A549 (cell line): Measurements from ENCODE around the gene KCNMA1. TPM values are rescaled to one million over a fixed set of nuclear protein-coding genes. Genes with fewer than 3 reads are reported as not detected.

Source experiments
- ATAC-seq, 2 experiments: fragments of 200-7000 bp in 1 of 2; fragments of >200 bp in 1 of 2; cut with Nextera tagmentation in 1 of 2; cut with Tn5 transposase in 1 of 2; 3 replicates each; pipeline versions ENCODE4 v1.8.0 to v1.9.1; 2018 to 2020; ENCODE audit warnings: mild to moderate bottlenecking in 1 of 2, moderate library complexity in 1 of 2
- CTCF ChIA-PET: fragments of 300-600 bp; sonication (Branson Sonifier 250); formaldehyde crosslinking; extraction: SDS; loops from one replicate; lab custom pipeline; 2021; ENCODE audit warnings: antibody characterized with exemption, inconsistent platforms; lab: Yijun Ruan, JAX
- POLR2A ChIA-PET: fragments of 350-600 bp; formaldehyde crosslinking; extraction: SDS; loops from one replicate; lab custom pipeline; 2021; ENCODE audit warnings: antibody characterized with exemption, inconsistent platforms; lab: Yijun Ruan, JAX
- DNase-seq, 2 experiments: peaks; one replicate each; pipeline versions ENCODE4 v3.0.0 to v3.0.0-alpha.2; 2011 to 2016; ENCODE audit warnings: low read depth in 1 of 2, low spot score in 1 of 2
- FAIRE-seq: peaks from 2 replicates; lab custom pipeline; 2011; peaks lifted over from hg19 to GRCh38; lab: Jason Lieb, UNC
- H3K27ac ChIP-seq, 2 experiments: fragments of >200 bp; sonication (Bioruptor Twin); formaldehyde crosslinking; 3 replicates each; pipeline ENCODE4 v1.5.1; 2016 to 2017
- H3K4me1 ChIP-seq: fragments of >200 bp; sonication (Bioruptor Twin); formaldehyde crosslinking; 3 replicates; pipeline ENCODE4 v1.6.1; 2016
- H3K4me2 ChIP-seq: fragments of >200 bp; sonication (Bioruptor Twin); formaldehyde crosslinking; 3 replicates; pipeline ENCODE4 v1.6.1; 2016
- H3K4me3 ChIP-seq: fragments of >200 bp; sonication (Bioruptor Twin); formaldehyde crosslinking; 3 replicates; pipeline ENCODE4 v1.5.1; 2016
- H3K9me3 ChIP-seq: fragments of >200 bp; sonication (Bioruptor Twin); formaldehyde crosslinking; 3 replicates; pipeline ENCODE4 v1.6.1; 2016
- CBX2 ChIP-seq: fragments of 200-600 bp; sonication (generic); IDR thresholded peaks from 2 replicates; pipeline ENCODE4 v1.6.1; 2016; ENCODE audit warnings: low read depth, mild to moderate bottlenecking, borderline replicate concordance
- CBX8 ChIP-seq: fragments of 200-600 bp; sonication (generic); IDR thresholded peaks from 2 replicates; pipeline ENCODE4 v1.6.1; 2016
- EHMT2 ChIP-seq: fragments of 200-600 bp; sonication (generic); IDR thresholded peaks from 2 replicates; pipeline ENCODE4 v1.6.1; 2016; ENCODE audit warnings: antibody characterized with exemption, low read depth, mild to moderate bottlenecking, moderate library complexity
- EP300 ChIP-seq, 2 experiments: fragments of >200 bp; sonication (Bioruptor Twin); formaldehyde crosslinking; IDR thresholded peaks; 2 replicates in 1 of 2; 3 replicates in 1 of 2; pipeline ENCODE4 v1.6.1; 2016 to 2017
- FOXS1 ChIP-seq: fragments of 250-450 bp; sonication (Bioruptor Pico); IDR thresholded peaks from 2 replicates; pipeline ENCODE4 v1.5.0; 2020; ENCODE audit warnings: mild to moderate bottlenecking, moderate library complexity
- GATA3 ChIP-seq: IDR thresholded peaks from 2 replicates; pipeline ENCODE4 v1.6.1; 2012; ENCODE audit warnings: borderline replicate concordance
- HDAC2 ChIP-seq: fragments of 200-600 bp; sonication (generic); IDR thresholded peaks from 2 replicates; pipeline ENCODE4 v1.6.1; 2016
- HES2 ChIP-seq: fragments of >200 bp; sonication (Bioruptor Twin); formaldehyde crosslinking; IDR thresholded peaks from 2 replicates; pipeline ENCODE4 v1.6.1; 2016
- HMGXB4 ChIP-seq: fragments of 250-450 bp; sonication (Bioruptor Pico); IDR thresholded peaks from 2 replicates; pipeline ENCODE4 v1.5.0; 2021; ENCODE audit warnings: mild to moderate bottlenecking, moderate library complexity, borderline replicate concordance
- HOXB13 ChIP-seq: fragments of 250-450 bp; sonication (Bioruptor Pico); IDR thresholded peaks from 2 replicates; pipeline ENCODE4 v1.5.0; 2020; ENCODE audit warnings: low read depth, mild to moderate bottlenecking, moderate library complexity
- JUNB ChIP-seq: fragments of >200 bp; sonication (Bioruptor Twin); formaldehyde crosslinking; IDR thresholded peaks from 2 replicates; pipeline ENCODE4 v1.6.1; 2016
- KDM5A ChIP-seq: fragments of 200-600 bp; sonication (generic); IDR thresholded peaks from 2 replicates; pipeline ENCODE4 v1.6.1; 2016; ENCODE audit warnings: antibody characterized with exemption, mild to moderate bottlenecking
- MAFK ChIP-seq: fragments of 450-650 bp; IDR thresholded peaks from 2 replicates; pipeline ENCODE4 v1.6.1; 2014; ENCODE audit not compliant: partially characterized antibody
- MYC ChIP-seq: IDR thresholded peaks from 2 replicates; pipeline ENCODE4 v1.6.1; 2012; ENCODE audit warnings: mild to moderate bottlenecking, inconsistent platforms, low read length, improper control_type of control experiment, borderline replicate concordance
- RAD21 ChIP-seq, 2 experiments: fragments of >200 bp in 1 of 2; sonication (Bioruptor Twin) in 1 of 2; formaldehyde crosslinking in 1 of 2; IDR thresholded peaks in 1 of 2; conservative IDR thresholded peaks in 1 of 2; 2 replicates in 1 of 2; 3 replicates in 1 of 2; pipeline ENCODE4 v1.6.1; 2012 to 2018; ENCODE audit warnings: inconsistent platforms in 1 of 2
- SMC3 ChIP-seq: fragments of >200 bp; sonication (Bioruptor Twin); formaldehyde crosslinking; IDR thresholded peaks from 3 replicates; pipeline ENCODE4 v1.6.1; 2018; ENCODE audit warnings: inconsistent platforms
- SREBF2 ChIP-seq: fragments of 450-650 bp; IDR thresholded peaks from 2 replicates; pipeline ENCODE4 v1.6.1; 2014; ENCODE audit warnings: mild to moderate bottlenecking, moderate library complexity
- ZC3H11A ChIP-seq: fragments of 450-650 bp; IDR thresholded peaks from 2 replicates; pipeline ENCODE4 v1.6.1; 2014; ENCODE audit warnings: antibody characterized with exemption, mild to moderate bottlenecking
- ZFP36 ChIP-seq: fragments of 450-650 bp; IDR thresholded peaks from 2 replicates; pipeline ENCODE4 v1.6.1; 2014; ENCODE audit warnings: borderline replicate concordance; ENCODE audit not compliant: partially characterized antibody
- WGBS: methylation state at CpG from one replicate; pipeline ENCODE4 v1.1.6; 2017; ENCODE audit errors: missing lambda C conversion rate; 5-methylcytosine and 5-hydroxymethylcytosine counted together
- polyA plus RNA-seq, 4 experiments: library from polyadenylated mRNA; depleted of rRNA in 3 of 4; stranded (reverse); fragments of >200 nt; fragmentation: RNase III in 1 of 4; extraction: RNeasy Plus Mini Kit Qiagen cat#74134 plus additional on column Dnase treatment in 1 of 4; gene quantifications; 2 replicates in 3 of 4; 3 replicates in 1 of 4; pipeline ENCODE4 v1.2.3, GENCODE V29; 2011 to 2017
- TF ChIP-seq, protein P1 (sequence below): IDR thresholded peaks from 2 replicates; pipeline ENCODE4 v1.6.1; 2012
- TF ChIP-seq, protein P2 (sequence below): fragments of >200 bp; sonication (Bioruptor Twin); formaldehyde crosslinking; IDR thresholded peaks from 3 replicates; pipeline ENCODE4 v1.6.1; 2016
- TF ChIP-seq, protein P3 (sequence below): fragments of >200 bp; sonication (Bioruptor Twin); formaldehyde crosslinking; IDR thresholded peaks from 3 replicates; pipeline ENCODE4 v1.5.1; 2016

KCNMA1 gene
- polyA plus RNA-seq, 2 of the 4 experiments (the other 2 are of a cell fraction), result 14.9 to 30.6 TPM

- TF ChIP-seq MAFK (no peak), HMGXB4 (no peak), MYC (no peak), HDAC2 (no peak), RAD21 (conservative IDR thresholded peaks at IDR 0.05 in 1 of 2, IDR thresholded peaks at IDR 0.05 in 1 of 2) (no peak)
Observed at GRCh38 chr10:77377034-77377433, 260.6 kb downstream of the KCNMA1 start (continued).

DNA sequence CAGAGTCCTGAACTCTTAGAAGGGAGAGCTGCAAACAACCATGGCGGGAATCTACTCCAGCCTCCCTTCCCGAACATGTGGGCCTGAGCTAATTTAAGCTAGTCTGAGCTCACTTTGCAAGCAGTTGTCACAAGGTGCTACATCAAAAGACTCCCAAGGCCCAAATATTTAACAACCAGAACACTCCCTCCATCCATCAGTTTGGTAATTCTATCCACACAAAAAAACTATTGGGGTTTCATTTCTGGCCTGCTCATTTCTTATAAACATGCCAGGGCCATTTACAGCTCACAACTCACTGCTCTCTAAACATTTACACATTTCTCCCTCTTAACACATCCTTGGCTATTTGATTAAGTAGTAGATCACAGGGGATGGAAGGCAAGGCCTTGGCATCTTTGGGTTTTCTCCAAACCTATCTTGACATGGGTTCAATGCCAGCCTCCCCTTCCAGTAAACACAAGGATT, 263.4 kb downstream of the KCNMA1 start:
- peaks cover 21% of the 10 kb centered on the region; the same call in 2 of the 3 replicates for H3K4me1 ChIP-seq
- no peak overlapping the region for H3K4me2 ChIP-seq
- ChIA-PET CTCF (interaction anchor here (1.1 to 2.2 kb wide), 6 partner anchors 9 to 267 kb away, joined by 3 to 6 read pairs (median 4); no protein-coding TSS in a partner anchor), POLR2A (no interaction called here)
- ATAC-seq (no peak), DNase-seq (no peak), FAIRE-seq (no peak)
- H3K9me3 ChIP-seq, result peaks cover 4% of the 10 kb centered on the region; the same call in 1 of the 3 replicates
- no peak overlapping the region for H3K4me3 ChIP-seq
- WGBS, result 92% methylated on average over 2 of the region's 2 CpGs
- no peak overlapping the region for H3K27ac ChIP-seq
- TF ChIP-seq FOXS1 (CRISPR knock-in tag) (no peak), JUNB (no peak), KDM5A (no peak), MYC (no peak), HES2 (no peak), EHMT2 (no peak), CBX8 (no peak), ZC3H11A (no peak), GATA3 (no peak), SREBF2 (no peak), CBX2 (no peak), HOXB13 (CRISPR knock-in tag) (no peak), ZFP36 (no peak), SMC3 (no peak), EP300 (IDR thresholded peaks at IDR 0.05) (no peak)
- TF ChIP-seq, protein P1, sequence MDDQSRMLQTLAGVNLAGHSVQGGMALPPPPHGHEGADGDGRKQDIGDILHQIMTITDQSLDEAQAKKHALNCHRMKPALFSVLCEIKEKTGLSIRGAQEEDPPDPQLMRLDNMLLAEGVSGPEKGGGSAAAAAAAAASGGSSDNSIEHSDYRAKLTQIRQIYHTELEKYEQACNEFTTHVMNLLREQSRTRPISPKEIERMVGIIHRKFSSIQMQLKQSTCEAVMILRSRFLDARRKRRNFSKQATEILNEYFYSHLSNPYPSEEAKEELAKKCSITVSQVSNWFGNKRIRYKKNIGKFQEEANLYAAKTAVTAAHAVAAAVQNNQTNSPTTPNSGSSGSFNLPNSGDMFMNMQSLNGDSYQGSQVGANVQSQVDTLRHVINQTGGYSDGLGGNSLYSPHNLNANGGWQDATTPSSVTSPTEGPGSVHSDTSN, result no peak
- TF ChIP-seq, protein P2, sequence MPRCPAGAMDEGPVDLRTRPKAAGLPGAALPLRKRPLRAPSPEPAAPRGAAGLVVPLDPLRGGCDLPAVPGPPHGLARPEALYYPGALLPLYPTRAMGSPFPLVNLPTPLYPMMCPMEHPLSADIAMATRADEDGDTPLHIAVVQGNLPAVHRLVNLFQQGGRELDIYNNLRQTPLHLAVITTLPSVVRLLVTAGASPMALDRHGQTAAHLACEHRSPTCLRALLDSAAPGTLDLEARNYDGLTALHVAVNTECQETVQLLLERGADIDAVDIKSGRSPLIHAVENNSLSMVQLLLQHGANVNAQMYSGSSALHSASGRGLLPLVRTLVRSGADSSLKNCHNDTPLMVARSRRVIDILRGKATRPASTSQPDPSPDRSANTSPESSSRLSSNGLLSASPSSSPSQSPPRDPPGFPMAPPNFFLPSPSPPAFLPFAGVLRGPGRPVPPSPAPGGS, result no peak
- TF ChIP-seq, protein P3, sequence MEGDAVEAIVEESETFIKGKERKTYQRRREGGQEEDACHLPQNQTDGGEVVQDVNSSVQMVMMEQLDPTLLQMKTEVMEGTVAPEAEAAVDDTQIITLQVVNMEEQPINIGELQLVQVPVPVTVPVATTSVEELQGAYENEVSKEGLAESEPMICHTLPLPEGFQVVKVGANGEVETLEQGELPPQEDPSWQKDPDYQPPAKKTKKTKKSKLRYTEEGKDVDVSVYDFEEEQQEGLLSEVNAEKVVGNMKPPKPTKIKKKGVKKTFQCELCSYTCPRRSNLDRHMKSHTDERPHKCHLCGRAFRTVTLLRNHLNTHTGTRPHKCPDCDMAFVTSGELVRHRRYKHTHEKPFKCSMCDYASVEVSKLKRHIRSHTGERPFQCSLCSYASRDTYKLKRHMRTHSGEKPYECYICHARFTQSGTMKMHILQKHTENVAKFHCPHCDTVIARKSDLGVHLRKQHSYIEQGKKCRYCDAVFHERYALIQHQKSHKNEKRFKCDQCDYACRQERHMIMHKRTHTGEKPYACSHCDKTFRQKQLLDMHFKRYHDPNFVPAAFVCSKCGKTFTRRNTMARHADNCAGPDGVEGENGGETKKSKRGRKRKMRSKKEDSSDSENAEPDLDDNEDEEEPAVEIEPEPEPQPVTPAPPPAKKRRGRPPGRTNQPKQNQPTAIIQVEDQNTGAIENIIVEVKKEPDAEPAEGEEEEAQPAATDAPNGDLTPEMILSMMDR, result no peak
- TF ChIP-seq, all 56 proteins: peak for 0
